B cell (primary cell): Measurements from ENCODE around the gene SAMD4A.

Experiments
- CTCF ChIP-seq: fragments of 200-600 bp; IDR thresholded peaks from one replicate; pipeline ENCODE4 v1.8.0; 2022; ENCODE audit warnings: antibody characterized with exemption, mild to moderate bottlenecking
- EZH2 ChIP-seq: IDR thresholded peaks from 2 replicates; pipeline ENCODE4 v1.6.1; 2012; ENCODE audit warnings: borderline replicate concordance, low read depth, mild to moderate bottlenecking, moderate library complexity, low read length; ENCODE audit not compliant: insufficient read depth, poor library complexity, severe bottlenecking

- TF ChIP-seq CTCF (no peak), EZH2 (no peak)
Measured at GRCh38 chr14:54597795-54598443, 31.0 kb downstream of the SAMD4A start.
